Measurements from ENCODE around the gene GALNT1.

DNA sequence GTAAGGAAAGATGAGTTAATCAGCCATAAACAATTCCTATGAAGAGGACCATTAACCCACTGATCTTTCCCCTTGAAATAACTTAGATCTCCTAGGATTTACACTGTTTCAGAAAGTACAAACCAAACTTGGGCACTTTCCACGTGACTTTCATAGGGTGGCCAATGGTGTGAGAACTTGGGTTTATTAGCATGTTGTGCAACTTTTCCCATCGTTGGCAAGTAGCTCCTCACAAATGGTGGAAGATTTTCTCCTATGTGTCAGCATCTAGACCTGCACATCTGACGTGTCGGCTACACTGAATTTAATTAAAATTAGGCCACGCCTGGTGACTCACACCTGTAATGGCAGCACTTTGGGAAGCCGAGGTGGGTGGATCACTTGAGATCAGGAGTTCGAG, 116.3 kb downstream of the GALNT1 start:
- no peak for TF ChIP-seq CTCF (IDR thresholded peaks at IDR 0.05)
- no peak for TF ChIP-seq POLR2A (IDR thresholded peaks at IDR 0.05)

Data from vagina (tissue), 2 donors.